ENCODE results near the gene PHLDB3.

GRCh38 chr19:43552616-43553015 is 48.1 kb upstream of the PHLDB3 start:
- no peak for TF ChIP-seq PHF20 (CRISPR knock-in tag; IDR thresholded peaks at IDR 0.05)
- TF ChIP-seq RFX5 (IDR thresholded peaks at IDR 0.05; ENCODE audit: low read depth, low read length) = no peak
- no peak for TF ChIP-seq MAZ (IDR thresholded peaks at IDR 0.05; ENCODE audit: borderline replicate concordance, low read depth, low read length)
- no peak for TF ChIP-seq MAZ (CRISPR knock-in tag; IDR thresholded peaks at IDR 0.05; ENCODE audit: low read depth)
- TF ChIP-seq POLR2AphosphoS5 (IDR thresholded peaks at IDR 0.05; ENCODE audit: low read depth, low read length) = no peak
- TF ChIP-seq GPN1 (CRISPR knock-in tag; IDR thresholded peaks at IDR 0.05; ENCODE audit: borderline replicate concordance) = no peak
